Measurements from ENCODE around the gene COL11A1.
"Not testable (repeated sequence)": the region's sequence is repeated elsewhere in the genome, so short reads cannot be mapped to it uniquely, and the experiment has no call there.

The COL11A1 gene

GRCh38 chr1:103025858-103026409 is 82.4 kb downstream of the COL11A1 start:
- DNase-seq, result no peak

GRCh38 chr1:103024051-103024450 is 84.3 kb downstream of the COL11A1 start:
- ATAC-seq (replicated peaks) (no peak), DNase-seq (no peak)
- Mint-ChIP-seq H3K4me3 (no peak overlapping the region), H3K27me3 (no peaks in the 10 kb centered on the region), H3K4me1 (no peaks in the 10 kb centered on the region), H3K9me3 (no peaks in the 10 kb centered on the region), H3K36me3 (no peaks in the 10 kb centered on the region), H3K27ac (no peak overlapping the region)

More at GRCh38 chr1:103025858-103026409, 82.4 kb downstream of the COL11A1 start:
- Mint-ChIP-seq H3K27ac (no peak overlapping the region), H3K36me3 (no peaks in the 10 kb centered on the region), H3K4me3 (no peak overlapping the region), H3K4me1 (no peaks in the 10 kb centered on the region), H3K9me3 (no peaks in the 10 kb centered on the region), H3K27me3 (no peaks in the 10 kb centered on the region)
- no peak for ATAC-seq (replicated peaks)

DNA sequence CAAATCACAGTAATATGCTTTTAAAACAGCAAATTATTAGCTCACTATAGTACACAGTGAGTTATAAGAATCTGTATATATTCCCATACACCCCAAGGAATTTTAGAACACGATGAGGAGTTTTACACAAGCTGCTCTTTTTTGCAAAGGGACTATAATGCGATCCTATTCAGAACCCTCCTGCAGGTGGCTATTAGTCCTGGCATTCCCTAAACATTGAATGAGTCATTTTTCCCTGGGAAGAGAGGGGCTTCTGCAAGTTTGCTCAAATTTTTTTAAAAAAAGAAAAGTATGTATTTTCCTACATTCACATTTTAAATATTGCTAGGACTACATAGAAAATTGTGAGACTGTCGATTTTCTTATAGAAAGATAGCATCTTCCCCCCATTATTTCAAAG is 106.3 kb downstream of the COL11A1 start:
- ATAC-seq (replicated peaks), result no peak
- no peaks in the 10 kb centered on the region for H3K4me1 Mint-ChIP-seq

GRCh38 chr1:102978874-102979273 is 129.4 kb downstream of the COL11A1 start:
- Mint-ChIP-seq H3K27ac (no peak overlapping the region), H3K9me3 (no peaks in the 10 kb centered on the region), H3K4me3 (no peak overlapping the region), H3K36me3 (no peaks in the 10 kb centered on the region), H3K4me1 (no peaks in the 10 kb centered on the region), H3K27me3 (no peaks in the 10 kb centered on the region)
- ATAC-seq (replicated peaks) (no peak), DNase-seq (no peak)

More for the DNA sequence above, 106.3 kb downstream of the COL11A1 start:
- DNase-seq, result no peak
- Mint-ChIP-seq H3K4me3 (no peak overlapping the region), H3K27ac (no peak overlapping the region), H3K9me3 (no peaks in the 10 kb centered on the region), H3K27me3 (no peaks in the 10 kb centered on the region), H3K36me3 (no peaks in the 10 kb centered on the region)

GRCh38 chr1:102977292-102977691 is 131.0 kb downstream of the COL11A1 start:
- H3K36me3 Mint-ChIP-seq, result no peaks in the 10 kb centered on the region
- H3K4me1 Mint-ChIP-seq, result no peaks in the 10 kb centered on the region
- H3K27ac Mint-ChIP-seq, result no peak overlapping the region
- H3K4me3 Mint-ChIP-seq, result no peak overlapping the region
- DNase-seq (no peak), ATAC-seq (replicated peaks) (no peak)
- no peaks in the 10 kb centered on the region for H3K9me3 Mint-ChIP-seq
- no peaks in the 10 kb centered on the region for H3K27me3 Mint-ChIP-seq

DNA sequence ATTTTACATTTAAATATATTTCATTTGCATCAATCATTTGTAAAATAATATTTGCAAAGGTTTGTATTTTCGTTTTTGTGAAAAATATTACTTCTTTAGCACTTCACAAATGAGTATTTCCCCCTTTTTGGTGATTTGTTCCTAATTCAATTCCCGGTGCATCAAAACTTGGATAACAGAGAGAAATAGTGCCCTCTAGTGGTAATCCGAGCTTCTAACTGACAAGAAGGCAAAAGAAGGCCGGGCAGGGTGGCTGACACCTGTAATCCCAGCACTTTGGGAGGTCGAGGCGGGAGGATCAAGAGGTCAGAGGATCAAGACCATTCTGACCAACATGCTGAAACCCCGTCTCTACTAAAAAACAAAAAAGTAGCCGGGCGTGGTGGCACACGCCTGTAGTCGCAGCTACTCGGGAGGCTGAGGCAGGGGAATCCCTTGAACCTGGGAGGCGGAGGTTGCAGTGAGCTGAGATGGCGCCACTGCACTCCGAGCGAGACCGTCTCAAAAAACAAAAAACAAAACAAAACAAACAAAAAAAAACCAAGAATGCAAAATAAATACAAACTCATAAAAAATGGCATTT is 137.7 kb downstream of the COL11A1 start:
- no peaks in the 10 kb centered on the region for H3K4me1 Mint-ChIP-seq
- DNase-seq (no peak), ATAC-seq (replicated peaks) (no peak)
- no peak overlapping the region for H3K4me3 Mint-ChIP-seq
- H3K27ac Mint-ChIP-seq, result no peak overlapping the region
- H3K36me3 Mint-ChIP-seq, result no peaks in the 10 kb centered on the region
- H3K27me3 Mint-ChIP-seq, result no peaks in the 10 kb centered on the region
- H3K9me3 Mint-ChIP-seq, result no peaks in the 10 kb centered on the region

DNA sequence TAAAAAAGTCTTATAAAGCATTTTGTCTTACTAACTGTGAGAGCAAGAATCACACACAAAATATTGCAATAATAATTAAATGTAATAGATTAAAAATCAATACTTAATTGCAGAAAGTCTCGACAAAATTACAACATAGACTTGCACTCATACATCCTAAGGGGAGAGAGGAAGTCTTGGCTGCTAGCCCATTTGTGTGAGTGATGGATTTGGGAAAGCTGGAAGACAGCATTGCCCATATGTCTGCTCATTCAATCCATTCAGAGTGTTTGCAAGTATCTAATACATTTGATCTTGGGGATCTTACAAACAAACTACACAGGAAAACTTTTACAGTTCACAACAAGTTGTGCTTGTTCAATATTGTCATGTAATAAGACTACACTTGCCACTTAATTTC is 140.5 kb downstream of the COL11A1 start:
- H3K36me3 Mint-ChIP-seq, result no peaks in the 10 kb centered on the region
- H3K4me3 Mint-ChIP-seq, result no peak overlapping the region
- DNase-seq (no peak), ATAC-seq (replicated peaks) (no peak)
- H3K4me1 Mint-ChIP-seq, result no peaks in the 10 kb centered on the region
- no peaks in the 10 kb centered on the region for H3K9me3 Mint-ChIP-seq
- H3K27ac Mint-ChIP-seq, result no peak overlapping the region
- no peaks in the 10 kb centered on the region for H3K27me3 Mint-ChIP-seq

DNA sequence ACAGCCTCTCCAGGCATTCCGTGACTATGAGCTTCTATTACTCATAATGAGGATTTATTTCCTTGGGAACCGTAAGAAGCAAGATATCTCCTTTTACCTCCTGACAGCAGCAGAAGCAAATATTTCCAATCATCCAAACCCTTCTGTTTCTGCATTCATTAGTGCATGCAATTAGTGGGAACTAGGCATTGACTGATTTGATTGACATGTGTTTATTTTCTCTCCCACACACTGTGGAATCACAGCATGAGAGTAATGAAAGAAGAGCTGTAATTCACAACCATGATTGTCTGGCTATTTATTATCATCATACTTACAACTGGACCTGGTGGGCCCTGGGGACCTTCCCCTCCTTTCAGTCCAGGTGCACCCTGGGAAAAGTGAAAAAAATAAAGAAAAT is 146.8 kb downstream of the COL11A1 start:
- Mint-ChIP-seq H3K27ac (no peak overlapping the region), H3K36me3 (no peaks in the 10 kb centered on the region), H3K27me3 (no peaks in the 10 kb centered on the region), H3K4me3 (no peak overlapping the region), H3K9me3 (no peaks in the 10 kb centered on the region), H3K4me1 (no peaks in the 10 kb centered on the region)
- DNase-seq (no peak), ATAC-seq (replicated peaks) (no peak)

DNA sequence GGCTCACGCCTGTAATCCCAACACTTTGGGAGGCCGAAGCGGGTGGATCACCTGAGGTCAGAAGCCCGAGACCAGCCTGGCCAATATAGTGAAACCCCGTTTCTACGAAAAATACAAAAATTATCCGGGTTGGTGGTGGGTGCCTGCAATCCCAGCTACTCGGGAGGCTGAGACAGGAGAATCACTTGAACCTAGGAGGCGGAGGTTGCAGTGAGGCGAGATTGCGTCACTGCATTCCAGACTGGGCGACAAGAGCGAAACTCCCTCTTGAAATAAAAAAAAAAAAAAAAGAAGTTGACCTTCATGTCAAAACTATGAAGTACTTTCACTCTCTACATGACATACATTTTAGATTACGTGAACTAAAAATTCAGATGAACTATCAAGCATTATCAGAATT is 153.7 kb downstream of the COL11A1 start:
- DNase-seq, result no peak
- no peaks in the 10 kb centered on the region for H3K9me3 Mint-ChIP-seq
- no peak overlapping the region for H3K4me3 Mint-ChIP-seq
- H3K4me1 Mint-ChIP-seq, result no peaks in the 10 kb centered on the region
- no peaks in the 10 kb centered on the region for H3K36me3 Mint-ChIP-seq
- no peaks in the 10 kb centered on the region for H3K27me3 Mint-ChIP-seq
- H3K27ac Mint-ChIP-seq, result no peak overlapping the region
- ATAC-seq (replicated peaks), result no peak

- no peaks in the 10 kb centered on the region for H3K9me3 Mint-ChIP-seq
Measured at GRCh38 chr1:102952400-102952799, 155.9 kb downstream of the COL11A1 start.

DNA sequence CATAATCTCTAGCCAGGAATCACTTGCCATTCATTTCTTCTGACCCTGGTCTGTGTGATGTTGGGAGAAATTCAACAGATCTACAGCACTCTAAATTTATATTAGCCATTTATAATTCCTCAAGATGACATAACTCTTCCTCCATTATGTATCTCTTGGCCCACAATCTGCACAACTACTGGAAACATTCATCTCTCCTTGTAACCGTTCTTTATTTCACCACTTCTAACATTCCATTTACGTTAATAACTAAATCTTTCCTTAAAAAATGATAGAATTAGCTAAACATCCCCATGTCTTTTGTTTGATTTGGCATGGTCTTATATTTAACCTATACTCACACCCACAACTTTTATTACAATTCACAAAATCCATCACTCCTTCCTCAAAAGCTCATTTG is 166.0 kb downstream of the COL11A1 start:
- ATAC-seq (replicated peaks), result no peak
- H3K4me3 Mint-ChIP-seq, result no peak overlapping the region

More at GRCh38 chr1:102952400-102952799, 155.9 kb downstream of the COL11A1 start:
- Mint-ChIP-seq H3K4me3 (no peak overlapping the region), H3K27me3 (no peaks in the 10 kb centered on the region), H3K4me1 (no peaks in the 10 kb centered on the region), H3K27ac (no peak overlapping the region), H3K36me3 (no peaks in the 10 kb centered on the region)
- DNase-seq (no peak), ATAC-seq (replicated peaks) (no peak)

DNA sequence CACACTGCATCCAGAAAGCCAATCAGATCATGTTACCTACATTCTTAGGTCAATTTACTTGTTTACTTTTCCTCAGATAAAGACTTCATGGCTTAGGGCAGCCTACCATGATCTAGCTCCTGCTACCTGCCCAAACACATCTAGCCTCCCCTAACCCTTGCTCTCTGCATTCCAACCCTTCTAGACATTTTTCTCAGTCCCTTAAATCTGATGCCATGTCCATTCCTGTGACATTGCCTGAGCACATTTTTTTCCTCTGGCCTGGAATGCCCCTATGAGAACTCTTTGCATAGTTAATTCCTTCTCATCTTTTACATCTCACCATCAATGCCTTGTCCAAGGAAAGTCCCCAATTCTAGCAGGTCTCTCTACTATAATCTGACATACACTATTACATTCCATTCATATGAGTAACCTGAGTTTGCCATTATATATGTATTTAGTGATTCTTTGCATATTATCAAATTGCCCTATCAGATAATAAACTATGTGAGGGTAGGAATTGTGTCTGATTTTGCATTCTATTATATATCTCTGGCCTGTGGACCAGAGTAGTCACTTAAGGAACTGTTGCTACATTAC is 166.9 kb downstream of the COL11A1 start:
- no peaks in the 10 kb centered on the region for H3K36me3 Mint-ChIP-seq
- H3K4me3 Mint-ChIP-seq, result no peak overlapping the region
- H3K27ac Mint-ChIP-seq, result no peak overlapping the region
- H3K9me3 Mint-ChIP-seq, result no peaks in the 10 kb centered on the region
- DNase-seq (no peak), ATAC-seq (replicated peaks) (no peak)
- no peaks in the 10 kb centered on the region for H3K27me3 Mint-ChIP-seq
- H3K4me1 Mint-ChIP-seq, result no peaks in the 10 kb centered on the region

More for the DNA sequence above, 166.0 kb downstream of the COL11A1 start:
- H3K27me3 Mint-ChIP-seq, result no peaks in the 10 kb centered on the region
- no peaks in the 10 kb centered on the region for H3K4me1 Mint-ChIP-seq
- H3K27ac Mint-ChIP-seq, result no peak overlapping the region
- no peaks in the 10 kb centered on the region for H3K9me3 Mint-ChIP-seq
- no peaks in the 10 kb centered on the region for H3K36me3 Mint-ChIP-seq
- DNase-seq, result no peak

- no peak overlapping the region for H3K4me3 Mint-ChIP-seq
Measured at GRCh38 chr1:102937401-102937800, 170.9 kb downstream of the COL11A1 start.

GRCh38 chr1:102933362-102933761 is 175.0 kb downstream of the COL11A1 start:
- not testable (repeated sequence) for H3K9me3 Mint-ChIP-seq; DNase-seq; ATAC-seq (replicated peaks); H3K4me3 Mint-ChIP-seq; H3K4me1 Mint-ChIP-seq; H3K27ac Mint-ChIP-seq; H3K36me3 Mint-ChIP-seq; H3K27me3 Mint-ChIP-seq

More at GRCh38 chr1:102937401-102937800, 170.9 kb downstream of the COL11A1 start:
- H3K36me3 Mint-ChIP-seq, result no peaks in the 10 kb centered on the region
- no peak for ATAC-seq (replicated peaks)
- no peaks in the 10 kb centered on the region for H3K4me1 Mint-ChIP-seq
- no peak for DNase-seq
- H3K27me3 Mint-ChIP-seq, result no peaks in the 10 kb centered on the region
- no peak overlapping the region for H3K27ac Mint-ChIP-seq
- peaks cover 0 to under 1% of the 10 kb centered on the region in 2 donors for H3K9me3 Mint-ChIP-seq

GRCh38 chr1:102919659-102920058 is 188.7 kb downstream of the COL11A1 start:
- no peak overlapping the region for H3K4me3 Mint-ChIP-seq
- no peak for DNase-seq
- no peaks in the 10 kb centered on the region for H3K4me1 Mint-ChIP-seq
- no peaks in the 10 kb centered on the region for H3K27me3 Mint-ChIP-seq
- H3K27ac Mint-ChIP-seq, result no peak overlapping the region
- no peak for ATAC-seq (replicated peaks)
- no peaks in the 10 kb centered on the region for H3K9me3 Mint-ChIP-seq
- H3K36me3 Mint-ChIP-seq, result no peaks in the 10 kb centered on the region
